ENCODE measurements around the gene AMN. TPM values are rescaled to one million over a fixed set of nuclear protein-coding genes. Genes with fewer than 3 reads are reported as not detected.
A peak's percentile ranks its signal among the peaks of the same experiment; 100 is the strongest.
"Not testable (repeated sequence)": the region's sequence is repeated elsewhere in the genome, so short reads cannot be mapped to it uniquely, and the experiment has no call there.

Gene AMN
- total and polyA plus RNA-seq, 2 donors from 2014 or later: 58.0 to 121 TPM

DNA sequence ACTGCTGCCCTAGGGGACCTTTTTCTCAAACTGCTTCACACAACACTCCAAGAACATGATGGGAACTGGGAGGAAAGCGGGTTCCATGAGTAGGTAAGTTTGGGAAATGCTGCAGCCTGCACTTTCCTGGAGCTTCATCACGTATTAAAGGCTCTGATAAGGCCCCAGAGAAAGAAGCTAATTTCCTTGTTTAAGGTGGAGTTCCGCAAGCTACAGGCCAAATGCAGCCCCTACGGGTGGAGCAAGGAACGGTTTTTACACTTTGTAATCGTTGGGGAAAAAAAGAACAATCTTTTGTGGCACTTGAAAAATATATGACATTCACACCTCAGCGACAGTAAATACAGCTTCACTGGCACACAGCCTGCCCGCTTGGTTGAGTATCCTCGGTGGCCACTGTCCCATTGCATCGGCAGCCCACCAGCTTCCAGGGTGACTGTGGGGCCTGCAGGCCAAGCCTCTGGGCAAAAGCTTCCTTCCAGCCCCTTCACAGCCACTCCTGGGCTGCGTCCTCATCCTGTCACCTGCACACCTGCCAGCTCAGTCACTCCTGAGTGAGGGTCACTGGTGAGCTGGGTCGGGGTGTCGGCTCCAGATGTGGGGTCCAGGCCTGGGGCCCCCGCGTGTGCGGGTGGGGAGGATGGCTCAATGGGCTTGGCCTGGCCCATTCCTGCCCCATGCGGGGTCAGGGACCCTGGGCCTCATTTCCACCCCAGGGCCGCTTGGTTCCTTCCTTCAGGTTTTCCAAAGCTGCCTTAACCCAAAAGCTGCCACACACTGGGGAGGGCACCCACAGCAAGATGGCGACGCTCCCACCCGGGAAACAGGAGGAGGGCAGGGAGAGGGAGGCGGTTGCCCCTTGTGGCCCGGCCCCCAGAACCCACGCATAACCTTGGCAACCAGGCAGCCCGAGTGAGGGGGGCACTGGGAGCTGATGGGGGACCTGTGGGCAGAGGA is 2.4 kb downstream of the AMN start:
- no peak for FAIRE-seq
- DNase-seq: peak in 1 of 5 donors; percentile 59
- Histone ChIP-seq H3K9ac (ENCODE audit: low read length in 3 of 3) (no peak overlapping the region), H3K36me3 (ENCODE audit: control insufficient read depth in 2 of 3, insufficient read depth in 3 of 3, low read length in 3 of 3) (no peaks in the 10 kb centered on the region), H3K4me1 (ENCODE audit: control insufficient read depth in 2 of 3, insufficient read depth in 2 of 3, low read depth in 1 of 3, low read length in 3 of 3) (peaks cover 0 to 20% (median 0%) of the 10 kb centered on the region in 3 donors), H3K27me3 (ENCODE audit: control insufficient read depth, insufficient read depth, low read length) (peaks cover 23% of the 10 kb centered on the region), H3K9me3 (ENCODE audit: control insufficient read depth in 2 of 3, insufficient read depth in 1 of 3, low read length in 3 of 3) (no peaks in the 10 kb centered on the region), H3K27ac (ENCODE audit: low read depth in 2 of 2, low read length in 2 of 2) (no peak overlapping the region), H3K4me3 (ENCODE audit: low read length in 3 of 3) (peak overlapping the region in 1 of 3 donors; percentile 67)
- TF ChIP-seq, protein P1, sequence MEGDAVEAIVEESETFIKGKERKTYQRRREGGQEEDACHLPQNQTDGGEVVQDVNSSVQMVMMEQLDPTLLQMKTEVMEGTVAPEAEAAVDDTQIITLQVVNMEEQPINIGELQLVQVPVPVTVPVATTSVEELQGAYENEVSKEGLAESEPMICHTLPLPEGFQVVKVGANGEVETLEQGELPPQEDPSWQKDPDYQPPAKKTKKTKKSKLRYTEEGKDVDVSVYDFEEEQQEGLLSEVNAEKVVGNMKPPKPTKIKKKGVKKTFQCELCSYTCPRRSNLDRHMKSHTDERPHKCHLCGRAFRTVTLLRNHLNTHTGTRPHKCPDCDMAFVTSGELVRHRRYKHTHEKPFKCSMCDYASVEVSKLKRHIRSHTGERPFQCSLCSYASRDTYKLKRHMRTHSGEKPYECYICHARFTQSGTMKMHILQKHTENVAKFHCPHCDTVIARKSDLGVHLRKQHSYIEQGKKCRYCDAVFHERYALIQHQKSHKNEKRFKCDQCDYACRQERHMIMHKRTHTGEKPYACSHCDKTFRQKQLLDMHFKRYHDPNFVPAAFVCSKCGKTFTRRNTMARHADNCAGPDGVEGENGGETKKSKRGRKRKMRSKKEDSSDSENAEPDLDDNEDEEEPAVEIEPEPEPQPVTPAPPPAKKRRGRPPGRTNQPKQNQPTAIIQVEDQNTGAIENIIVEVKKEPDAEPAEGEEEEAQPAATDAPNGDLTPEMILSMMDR (IDR thresholded peaks at IDR 0.05; ENCODE audit: borderline replicate concordance, extremely low read depth, insufficient read depth): no peak
- intact Hi-C loops (cut with DNase I): no loop called here

DNA sequence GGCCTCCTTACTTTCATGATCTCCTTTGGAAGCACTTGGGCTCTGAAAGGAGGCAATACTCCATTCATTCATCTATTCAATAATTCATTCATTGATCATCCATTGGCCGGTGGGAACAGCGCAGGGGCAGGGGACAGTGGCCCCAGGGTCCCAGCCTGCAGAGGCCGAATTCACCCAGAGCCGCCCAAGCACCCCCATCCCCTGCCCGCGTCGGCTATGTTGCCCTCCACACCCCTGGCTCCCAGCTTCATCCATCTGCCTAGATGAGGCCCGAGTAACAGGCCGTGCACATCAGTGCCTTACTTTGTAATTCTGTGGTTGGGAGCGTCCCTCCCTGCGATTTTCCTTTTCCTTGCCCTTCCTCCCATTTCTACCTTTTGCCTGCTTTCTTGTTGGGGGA is 3.2 kb downstream of the AMN start:
- FAIRE-seq: no peak
- intact Hi-C loops (cut with DNase I): no loop called here
- Histone ChIP-seq H3K4me3 (ENCODE audit: low read length in 3 of 3) (no peak overlapping the region), H3K9ac (ENCODE audit: low read length in 3 of 3) (no peak overlapping the region), H3K9me3 (ENCODE audit: control insufficient read depth in 2 of 3, insufficient read depth in 1 of 3, low read length in 3 of 3) (no peaks in the 10 kb centered on the region), H3K4me1 (ENCODE audit: control insufficient read depth in 2 of 3, insufficient read depth in 2 of 3, low read depth in 1 of 3, low read length in 3 of 3) (peaks cover 0 to 20% (median 0%) of the 10 kb centered on the region in 3 donors), H3K27me3 (ENCODE audit: control insufficient read depth, insufficient read depth, low read length) (peaks cover 23% of the 10 kb centered on the region), H3K27ac (ENCODE audit: low read depth in 2 of 2, low read length in 2 of 2) (no peak overlapping the region), H3K36me3 (ENCODE audit: control insufficient read depth in 2 of 3, insufficient read depth in 3 of 3, low read length in 3 of 3) (no peaks in the 10 kb centered on the region)
- peak in 1 of 5 donors; percentile 40 for DNase-seq
- TF ChIP-seq, protein P1 (IDR thresholded peaks at IDR 0.05; ENCODE audit: borderline replicate concordance, extremely low read depth, insufficient read depth): no peak

DNA sequence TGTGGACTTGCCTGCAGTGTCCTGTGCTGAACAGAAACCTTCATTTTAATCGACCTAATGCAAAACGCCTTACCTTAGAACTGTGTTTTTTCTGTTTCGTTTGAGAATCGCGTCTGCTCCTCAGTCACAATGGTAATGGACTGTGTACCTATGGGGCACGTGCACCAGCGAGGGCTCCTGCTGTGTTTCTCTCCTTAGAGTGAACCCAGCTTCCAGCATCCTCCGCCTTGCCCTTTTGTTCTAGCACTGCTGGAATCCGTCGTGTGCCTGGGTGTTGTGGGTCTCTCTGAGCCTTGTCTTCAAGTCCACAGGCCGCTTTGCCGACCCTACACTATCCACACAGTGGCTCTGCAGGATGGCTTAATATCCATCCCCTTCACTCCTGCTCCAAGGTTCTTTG is 3.6 kb downstream of the AMN start:
- TF ChIP-seq, protein P1 (IDR thresholded peaks at IDR 0.05; ENCODE audit: borderline replicate concordance, extremely low read depth, insufficient read depth): no peak
- Histone ChIP-seq H3K27ac (ENCODE audit: low read depth in 2 of 2, low read length in 2 of 2) (no peak overlapping the region), H3K9me3 (ENCODE audit: control insufficient read depth in 2 of 3, insufficient read depth in 1 of 3, low read length in 3 of 3) (no peaks in the 10 kb centered on the region), H3K36me3 (ENCODE audit: control insufficient read depth in 2 of 3, insufficient read depth in 3 of 3, low read length in 3 of 3) (no peaks in the 10 kb centered on the region), H3K4me1 (ENCODE audit: control insufficient read depth in 2 of 3, insufficient read depth in 2 of 3, low read depth in 1 of 3, low read length in 3 of 3) (peaks cover 0 to 20% (median 0%) of the 10 kb centered on the region in 3 donors), H3K4me3 (ENCODE audit: low read length in 3 of 3) (no peak overlapping the region), H3K27me3 (ENCODE audit: control insufficient read depth, insufficient read depth, low read length) (peaks cover 23% of the 10 kb centered on the region), H3K9ac (ENCODE audit: low read length in 3 of 3) (no peak overlapping the region)
- peak in 1 of 5 donors; percentile 47 for DNase-seq
- intact Hi-C loops (cut with DNase I): no loop called here
- no peak for FAIRE-seq

DNA sequence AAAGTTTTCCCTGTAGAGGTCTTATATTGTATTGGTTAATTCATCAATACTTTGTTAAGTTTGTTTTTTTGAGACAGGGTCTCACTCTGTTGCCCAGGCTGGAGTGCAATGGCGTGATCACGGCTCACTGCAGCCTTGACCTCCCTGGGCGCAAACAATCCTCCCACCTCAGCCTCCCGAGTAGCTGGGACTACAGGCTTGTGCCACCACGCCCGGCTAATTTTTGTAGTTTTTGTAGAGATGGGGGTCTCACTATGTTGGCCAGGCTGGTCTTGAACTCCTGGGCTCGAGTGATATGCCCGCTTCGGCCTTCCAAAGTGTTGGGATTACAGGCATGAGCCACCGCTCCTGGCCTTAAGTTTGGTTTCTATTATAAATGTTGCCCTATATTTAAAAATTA is 4.4 kb downstream of the AMN start:
- H3K27ac ChIP-seq (ENCODE audit: low read depth in 2 of 2, low read length in 2 of 2); H3K4me3 ChIP-seq (ENCODE audit: low read length in 3 of 3); DNase-seq; H3K9me3 ChIP-seq (ENCODE audit: control insufficient read depth in 2 of 3, insufficient read depth in 1 of 3, low read length in 3 of 3); H3K9ac ChIP-seq (ENCODE audit: low read length in 3 of 3); FAIRE-seq; intact Hi-C loops (cut with DNase I); H3K36me3 ChIP-seq (ENCODE audit: control insufficient read depth in 2 of 3, insufficient read depth in 3 of 3, low read length in 3 of 3): not testable (repeated sequence)
- H3K27me3 ChIP-seq (ENCODE audit: control insufficient read depth, insufficient read depth, low read length): peaks cover 23% of the 10 kb centered on the region
- peaks cover 0 to 21% (median 0%) of the 10 kb centered on the region in 3 donors for H3K4me1 ChIP-seq (ENCODE audit: control insufficient read depth in 2 of 3, insufficient read depth in 2 of 3, low read depth in 1 of 3, low read length in 3 of 3)

Data from kidney (tissue), 14 donors.